Measurements from ENCODE around the gene IPO8. TPM values are rescaled to one million over a fixed set of nuclear protein-coding genes. Genes with fewer than 3 reads are reported as not detected.

IPO8 gene
- 10 to 100 TPM; 49.5 to 50.7 TPM for total RNA-seq

DNA sequence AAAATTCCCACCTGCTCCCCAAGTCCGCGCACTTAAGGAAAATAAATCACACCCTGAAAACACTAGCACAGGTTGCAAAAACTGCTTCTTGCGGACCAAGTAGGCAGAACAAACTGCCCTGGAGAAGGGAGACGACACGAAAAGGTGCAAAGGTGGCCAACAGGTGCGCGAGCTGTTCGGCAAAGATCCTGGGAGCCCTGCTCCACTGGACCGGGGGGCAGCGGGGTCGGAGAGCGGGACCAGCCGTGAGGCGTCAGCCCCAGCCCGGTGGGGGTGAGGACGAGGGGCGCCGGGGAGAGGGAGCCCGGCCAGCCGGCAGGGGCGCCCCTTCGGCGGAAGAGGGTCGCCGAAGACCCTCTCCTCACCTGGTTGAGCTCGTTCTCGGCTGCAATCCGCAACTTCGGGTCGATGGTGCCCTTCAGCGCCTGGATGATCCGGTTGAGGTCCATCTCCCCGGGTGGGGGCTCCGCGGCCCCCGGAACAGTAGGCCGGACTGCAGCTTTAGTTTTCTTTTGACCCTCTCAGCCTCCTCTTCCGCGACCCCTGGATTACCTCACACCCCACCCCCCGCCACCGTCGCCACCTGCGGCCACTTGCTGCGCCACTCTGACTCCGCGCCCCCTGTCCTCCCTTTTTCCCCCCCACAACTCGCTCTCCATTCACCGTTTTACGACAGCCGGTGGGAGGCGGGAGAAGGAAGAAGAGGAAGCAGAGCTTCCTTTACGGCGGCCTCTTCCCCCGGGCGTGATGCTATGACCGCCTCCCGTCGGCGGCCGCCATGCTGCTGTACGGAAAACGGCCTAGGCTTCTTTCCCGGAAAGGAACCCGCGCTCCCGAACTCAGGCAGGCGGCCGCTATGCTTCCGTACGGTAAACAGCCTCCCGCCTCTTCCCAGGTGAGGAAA, at the start of gene IPO8:
IPO8 (minus strand) TSS at position 671 of the 904 bp plus-strand sequence; CDS start at position 449, 222 bp downstream.
- peaks cover 27% of the 10 kb centered on the region for H3K4me1 Mint-ChIP-seq
- H3K36me3 Mint-ChIP-seq, result peaks cover 7% of the 10 kb centered on the region
- ATAC-seq (ENCODE audit: low read depth) (peak; percentile 86), DNase-seq (peak; percentile 78)
- no peaks in the 10 kb centered on the region for H3K9me3 Mint-ChIP-seq
- POLR2A ChIA-PET, result interaction anchor here (0.6 to 2.2 kb wide), 6 partner anchors 10 to 101 kb away, joined by 3 to 12 read pairs (median 6); partner anchors contain the start of gene CAPRIN2
- peak within 1 kb of the TSS; percentile 94 for H3K27ac Mint-ChIP-seq
- H3K4me3 Mint-ChIP-seq, result peak within 1 kb of the TSS; percentile 97
- no peaks in the 10 kb centered on the region for H3K27me3 Mint-ChIP-seq

DNA sequence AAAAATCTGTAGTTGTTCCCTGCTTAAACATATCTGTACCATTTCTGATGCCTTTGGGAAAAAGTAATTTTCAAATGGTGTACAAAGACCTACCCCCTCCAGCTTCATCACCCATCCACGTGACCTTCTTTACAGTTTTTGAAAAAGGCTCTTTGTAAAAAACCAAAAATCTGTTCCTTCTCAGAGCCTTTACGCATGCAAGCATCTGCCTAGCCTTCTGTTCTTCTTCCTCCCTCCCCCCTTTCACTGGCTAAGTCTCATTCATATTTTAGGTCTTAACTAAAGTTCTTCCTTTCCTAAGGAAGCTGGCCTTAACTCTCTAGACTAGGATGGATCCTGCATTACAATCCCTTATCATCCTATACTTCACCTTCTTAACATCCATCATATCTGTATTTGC, 48.7 kb upstream of the IPO8 start:
- Mint-ChIP-seq H3K4me1 (no peaks in the 10 kb centered on the region), H3K4me3 (no peak overlapping the region), H3K27me3 (no peaks in the 10 kb centered on the region), H3K9me3 (no peaks in the 10 kb centered on the region), H3K36me3 (peaks cover 12% of the 10 kb centered on the region), H3K27ac (no peak overlapping the region)
- POLR2A ChIA-PET, result no interaction called here
- DNase-seq (no peak), ATAC-seq (ENCODE audit: low read depth) (no peak)

DNA sequence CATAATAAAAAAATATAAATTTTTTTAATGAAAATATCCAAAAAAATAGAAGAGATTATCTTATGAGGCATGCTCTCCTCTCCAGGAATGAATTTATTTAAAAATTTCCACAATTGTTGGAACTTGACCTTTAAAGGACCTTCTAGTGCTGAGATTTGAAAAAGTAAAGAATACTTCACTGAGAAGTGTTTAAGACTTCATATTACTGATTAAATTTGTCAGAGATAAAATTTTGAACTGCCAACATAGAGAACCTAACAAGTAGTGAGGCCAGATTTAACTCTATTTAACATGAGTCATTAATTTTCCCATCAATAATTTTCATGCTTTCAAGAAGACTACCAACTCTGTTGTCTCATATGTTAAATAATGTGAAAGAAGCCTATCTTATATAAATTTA, 44.6 kb upstream of the IPO8 start:
- H3K27ac Mint-ChIP-seq, result no peak overlapping the region
- H3K4me1 Mint-ChIP-seq, result no peaks in the 10 kb centered on the region
- H3K27me3 Mint-ChIP-seq, result no peaks in the 10 kb centered on the region
- no peak overlapping the region for H3K4me3 Mint-ChIP-seq
- H3K36me3 Mint-ChIP-seq, result peaks cover 19% of the 10 kb centered on the region
- POLR2A ChIA-PET, result no interaction called here
- no peaks in the 10 kb centered on the region for H3K9me3 Mint-ChIP-seq
- DNase-seq, result no peak
- no peak for ATAC-seq (ENCODE audit: low read depth)

DNA sequence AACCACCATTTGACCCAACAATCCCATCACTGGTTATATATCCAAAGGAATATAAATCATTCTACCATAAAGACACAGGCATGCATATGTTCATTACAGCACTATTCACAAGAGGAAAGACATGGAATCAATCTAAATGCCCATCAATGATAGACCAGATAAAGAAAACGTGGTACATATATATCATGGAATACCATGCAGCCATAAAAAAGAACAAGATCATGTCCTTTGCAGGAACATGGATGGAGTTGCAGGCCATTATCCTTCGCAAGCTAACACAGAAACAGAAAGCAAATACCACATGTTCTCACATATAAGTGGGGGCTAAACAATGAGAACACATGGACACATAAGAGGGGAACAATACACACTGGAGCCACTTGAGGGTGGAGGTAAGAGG, 43.4 kb upstream of the IPO8 start:
- peaks cover 23% of the 10 kb centered on the region for H3K36me3 Mint-ChIP-seq
- POLR2A ChIA-PET, result no interaction called here
- ATAC-seq (ENCODE audit: low read depth) (no peak), DNase-seq (no peak)
- H3K27me3 Mint-ChIP-seq, result no peaks in the 10 kb centered on the region
- no peaks in the 10 kb centered on the region for H3K9me3 Mint-ChIP-seq
- no peak overlapping the region for H3K27ac Mint-ChIP-seq
- no peaks in the 10 kb centered on the region for H3K4me1 Mint-ChIP-seq
- no peak overlapping the region for H3K4me3 Mint-ChIP-seq

DNA sequence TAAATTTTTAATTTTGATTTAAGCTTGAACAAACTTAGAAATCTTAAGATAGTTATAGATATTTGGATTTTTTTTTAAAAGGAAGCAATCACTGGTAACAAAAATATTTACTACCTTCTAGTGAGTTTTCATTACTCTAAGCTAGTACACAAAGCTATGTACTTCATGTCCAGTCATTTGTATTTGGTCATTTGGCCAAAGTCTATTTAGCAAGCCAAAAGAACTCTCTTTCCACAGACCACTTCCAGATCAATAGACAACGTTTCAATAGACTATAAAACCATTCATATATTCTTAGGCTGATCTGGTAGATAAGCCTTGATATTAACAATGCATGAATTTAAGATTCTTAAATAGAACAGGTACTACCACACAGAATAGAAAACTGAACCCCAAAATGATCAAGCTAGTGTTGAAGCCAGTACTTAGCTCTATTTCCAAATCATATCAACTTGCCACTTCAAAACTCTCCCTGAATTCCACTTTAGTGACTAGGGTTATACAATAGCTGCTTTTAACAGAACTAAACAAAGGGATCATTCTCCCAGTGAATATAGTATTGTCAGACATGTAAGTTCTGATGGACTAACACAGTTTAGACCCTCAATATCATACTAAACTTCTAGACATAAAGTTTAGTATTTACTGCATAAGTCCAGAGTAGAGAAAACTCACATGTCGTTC, 37.4 kb upstream of the IPO8 start:
- Mint-ChIP-seq H3K9me3 (no peaks in the 10 kb centered on the region), H3K27ac (no peak overlapping the region), H3K27me3 (no peaks in the 10 kb centered on the region), H3K36me3 (peaks cover 15% of the 10 kb centered on the region), H3K4me1 (no peaks in the 10 kb centered on the region), H3K4me3 (no peak overlapping the region)
- no peak for ATAC-seq (ENCODE audit: low read depth)
- POLR2A ChIA-PET, result no interaction called here
- DNase-seq, result no peak

DNA sequence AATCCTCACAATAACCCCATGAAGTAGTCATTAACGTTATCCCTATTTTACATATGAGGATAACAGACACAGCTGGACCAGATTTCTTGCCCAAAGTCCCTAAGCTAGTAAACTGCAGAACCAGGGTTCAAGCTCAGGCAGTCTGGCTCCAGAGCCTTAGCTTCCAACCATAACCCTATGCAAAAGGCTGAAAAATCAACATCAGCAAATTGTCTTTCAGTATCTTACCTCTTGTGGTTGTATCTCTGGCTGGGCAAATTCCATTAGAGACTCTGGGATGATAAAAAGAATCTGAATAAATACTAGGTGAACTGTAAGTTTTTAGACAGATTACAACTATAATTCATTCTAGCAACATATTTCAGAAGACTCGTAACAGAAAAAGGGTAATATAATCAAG, 34.3 kb upstream of the IPO8 start:
- Mint-ChIP-seq H3K27ac (no peak overlapping the region), H3K4me1 (no peaks in the 10 kb centered on the region), H3K36me3 (peaks cover 7% of the 10 kb centered on the region), H3K27me3 (no peaks in the 10 kb centered on the region), H3K9me3 (no peaks in the 10 kb centered on the region), H3K4me3 (no peak overlapping the region)
- POLR2A ChIA-PET, result no interaction called here
- ATAC-seq (ENCODE audit: low read depth) (no peak), DNase-seq (no peak)

DNA sequence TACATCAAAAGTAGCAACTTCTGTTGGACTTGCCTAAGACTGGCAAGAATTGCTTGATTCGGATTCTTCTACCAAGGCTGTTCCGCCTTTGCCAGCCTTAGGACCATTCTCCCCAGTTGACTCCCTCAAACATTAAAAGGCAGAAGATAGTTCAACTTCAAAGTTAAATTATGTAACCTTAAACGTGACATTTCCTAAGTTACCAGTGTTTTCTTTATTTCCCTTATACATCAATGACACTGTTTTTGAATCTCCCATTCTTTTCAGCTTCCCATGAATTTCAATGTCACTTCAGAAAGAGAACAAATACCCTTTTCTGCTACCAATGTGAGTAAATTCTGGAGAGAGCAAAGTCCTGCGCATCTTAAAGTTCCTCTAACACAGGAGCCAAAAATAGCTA, 33.9 kb upstream of the IPO8 start:
- H3K27ac Mint-ChIP-seq, result no peak overlapping the region
- ATAC-seq (ENCODE audit: low read depth), result no peak
- POLR2A ChIA-PET, result no interaction called here
- no peak for DNase-seq
- no peaks in the 10 kb centered on the region for H3K4me1 Mint-ChIP-seq
- no peaks in the 10 kb centered on the region for H3K9me3 Mint-ChIP-seq
- H3K36me3 Mint-ChIP-seq, result peaks cover 4% of the 10 kb centered on the region
- H3K4me3 Mint-ChIP-seq, result no peak overlapping the region
- no peaks in the 10 kb centered on the region for H3K27me3 Mint-ChIP-seq

DNA sequence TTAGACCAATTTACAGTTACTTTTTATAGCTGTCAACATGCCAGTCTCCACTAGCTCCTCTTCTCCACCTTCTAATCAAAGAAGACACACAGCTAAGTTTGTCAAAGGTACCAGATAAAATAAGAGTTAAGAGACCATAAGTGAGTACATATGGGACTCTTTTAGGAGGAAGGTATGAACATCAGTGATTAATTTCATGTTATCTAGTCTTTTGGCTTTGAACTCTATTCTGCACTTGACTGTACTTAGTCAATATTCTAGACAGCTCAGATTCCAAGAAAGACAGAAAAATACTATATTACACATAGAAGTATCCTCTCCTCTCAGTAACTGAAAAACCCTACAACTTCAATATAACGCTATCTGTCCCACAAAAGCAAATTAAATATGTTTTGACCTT, 31.0 kb upstream of the IPO8 start:
- DNase-seq (no peak), ATAC-seq (ENCODE audit: low read depth) (no peak)
- H3K36me3 Mint-ChIP-seq, result peaks cover 7% of the 10 kb centered on the region
- H3K27me3 Mint-ChIP-seq, result no peaks in the 10 kb centered on the region
- no peaks in the 10 kb centered on the region for H3K4me1 Mint-ChIP-seq
- POLR2A ChIA-PET, result no interaction called here
- no peak overlapping the region for H3K27ac Mint-ChIP-seq
- H3K4me3 Mint-ChIP-seq, result no peak overlapping the region
- no peaks in the 10 kb centered on the region for H3K9me3 Mint-ChIP-seq

DNA sequence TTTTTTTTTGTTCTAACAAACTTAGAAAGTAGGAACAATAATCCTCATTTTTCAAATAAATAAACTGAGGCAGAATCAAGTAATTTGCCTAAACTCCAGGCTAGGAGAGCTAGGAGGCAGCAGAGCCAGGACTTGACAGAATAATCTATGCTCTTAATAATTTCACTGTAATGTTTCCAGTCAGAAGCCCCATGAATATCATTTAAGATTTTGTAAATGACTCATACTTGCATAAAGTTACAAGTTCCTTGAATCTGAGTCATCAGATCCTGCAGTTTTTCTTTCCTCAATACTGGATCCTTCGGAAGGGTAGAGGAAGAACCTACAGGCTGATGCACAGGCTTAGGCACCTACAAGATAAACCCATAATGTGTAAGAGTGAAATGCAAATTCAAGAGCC, 30.1 kb upstream of the IPO8 start:
- Mint-ChIP-seq H3K27ac (no peak overlapping the region), H3K36me3 (peaks cover 5% of the 10 kb centered on the region), H3K4me3 (no peak overlapping the region), H3K27me3 (no peaks in the 10 kb centered on the region), H3K9me3 (no peaks in the 10 kb centered on the region), H3K4me1 (no peaks in the 10 kb centered on the region)
- POLR2A ChIA-PET, result no interaction called here
- DNase-seq (no peak), ATAC-seq (ENCODE audit: low read depth) (no peak)

DNA sequence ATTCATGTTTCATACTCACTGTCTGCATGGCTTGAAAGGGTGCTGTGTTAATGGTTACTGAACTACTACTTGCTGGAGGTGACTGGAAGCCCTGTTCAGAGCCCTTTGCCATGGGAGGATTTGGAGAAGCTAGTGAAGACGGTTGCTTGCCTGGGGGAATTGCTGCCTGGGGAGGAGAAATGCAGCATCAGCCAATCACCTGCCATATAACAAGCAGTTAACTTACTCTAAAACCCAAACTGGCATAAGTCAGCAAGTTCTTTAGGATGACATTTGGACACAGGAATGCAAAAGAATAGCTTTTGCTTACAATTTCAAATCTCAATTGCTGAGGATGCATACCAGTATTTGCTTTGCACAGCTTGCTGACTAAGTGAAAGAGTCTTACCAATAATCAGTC, 23.4 kb upstream of the IPO8 start:
- Mint-ChIP-seq H3K4me3 (no peak overlapping the region), H3K36me3 (peaks cover 4% of the 10 kb centered on the region), H3K27ac (no peak overlapping the region), H3K4me1 (no peaks in the 10 kb centered on the region), H3K27me3 (no peaks in the 10 kb centered on the region), H3K9me3 (no peaks in the 10 kb centered on the region)
- POLR2A ChIA-PET, result no interaction called here
- ATAC-seq (ENCODE audit: low read depth) (no peak), DNase-seq (no peak)

DNA sequence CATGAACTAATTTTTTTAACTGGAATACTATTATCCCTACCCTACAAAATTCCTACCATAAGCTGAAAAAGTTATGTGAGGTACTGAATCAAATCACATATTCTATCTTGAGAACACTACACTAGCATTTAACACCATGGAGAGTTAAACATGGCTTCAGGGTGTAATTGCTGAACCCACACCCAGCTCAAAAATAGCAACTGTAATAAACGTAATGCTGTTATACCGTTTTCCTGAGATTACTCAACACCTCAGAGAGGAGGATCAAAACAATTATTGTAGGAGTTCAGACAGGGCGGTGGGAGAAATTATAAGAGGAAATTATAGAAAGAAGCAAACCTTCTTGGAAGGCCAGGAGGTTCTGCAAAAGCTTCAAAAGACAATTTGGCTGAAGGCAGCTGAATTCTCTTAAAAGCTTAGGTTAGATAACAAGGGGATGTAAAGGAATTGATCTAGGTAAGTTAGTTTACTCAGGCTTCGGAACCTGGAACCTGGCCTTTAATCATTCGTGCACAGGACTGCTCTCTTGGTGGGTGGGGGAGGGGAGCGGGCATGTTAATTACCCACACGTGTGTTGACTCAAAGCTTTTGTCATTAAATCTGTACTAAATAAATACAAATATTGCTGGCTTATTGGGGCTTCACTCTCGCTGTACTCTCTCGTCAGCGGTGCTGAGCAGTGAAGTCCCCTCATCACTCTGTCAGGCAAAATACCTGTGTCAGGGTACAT, 12.1 kb upstream of the IPO8 start:
- Mint-ChIP-seq H3K4me1 (no peaks in the 10 kb centered on the region), H3K36me3 (no peaks in the 10 kb centered on the region), H3K27ac (no peak overlapping the region), H3K9me3 (no peaks in the 10 kb centered on the region), H3K27me3 (no peaks in the 10 kb centered on the region), H3K4me3 (no peak overlapping the region)
- DNase-seq (no peak), ATAC-seq (ENCODE audit: low read depth) (no peak)
- POLR2A ChIA-PET, result no interaction called here

DNA sequence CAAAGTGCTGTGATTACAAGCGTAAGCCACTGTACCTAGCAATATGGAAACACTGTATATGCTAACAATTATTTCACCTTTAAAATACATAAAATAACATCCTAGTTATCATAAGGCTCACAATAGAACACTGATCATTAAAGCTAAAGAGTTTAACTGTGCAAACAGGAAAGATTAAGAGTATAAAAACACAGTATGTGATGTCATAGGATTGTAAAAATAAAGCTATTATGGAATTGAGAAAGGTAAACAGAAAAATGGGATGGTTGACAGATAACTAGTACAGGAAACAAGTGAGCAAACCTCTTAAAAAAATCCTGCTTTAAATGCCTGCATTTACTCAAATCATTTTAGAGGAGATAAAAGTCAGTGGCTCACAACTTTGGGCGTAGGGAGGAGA, 10.8 kb upstream of the IPO8 start:
- no peaks in the 10 kb centered on the region for H3K27me3 Mint-ChIP-seq
- no peaks in the 10 kb centered on the region for H3K36me3 Mint-ChIP-seq
- H3K4me3 Mint-ChIP-seq, result no peak overlapping the region
- H3K9me3 Mint-ChIP-seq, result no peaks in the 10 kb centered on the region
- DNase-seq (no peak), ATAC-seq (ENCODE audit: low read depth) (no peak)
- no peaks in the 10 kb centered on the region for H3K4me1 Mint-ChIP-seq
- H3K27ac Mint-ChIP-seq, result no peak overlapping the region
- POLR2A ChIA-PET, result no interaction called here

DNA sequence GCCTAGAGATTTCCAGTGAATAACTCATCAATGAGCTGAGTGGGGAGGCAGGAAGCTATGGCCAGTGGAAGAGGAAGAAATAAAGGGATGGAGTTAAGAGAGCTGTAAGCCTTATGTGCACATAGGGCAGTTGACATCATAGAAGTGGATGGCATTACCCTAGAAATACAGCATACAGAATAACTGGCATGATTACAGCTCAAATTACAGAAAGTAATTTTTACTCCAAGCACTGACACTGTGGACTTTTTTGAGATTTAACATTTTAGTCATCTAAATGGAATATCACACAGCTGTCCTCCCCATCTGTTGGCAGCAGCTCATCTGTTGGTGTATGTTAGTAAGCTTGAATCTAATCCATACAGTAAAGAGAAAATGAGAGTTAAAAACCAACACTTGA, 5.4 kb upstream of the IPO8 start:
- DNase-seq (no peak), ATAC-seq (ENCODE audit: low read depth) (no peak)
- H3K27ac Mint-ChIP-seq, result no peak overlapping the region
- no peak overlapping the region for H3K4me3 Mint-ChIP-seq
- H3K36me3 Mint-ChIP-seq, result peaks cover 1% of the 10 kb centered on the region
- peaks cover 4% of the 10 kb centered on the region for H3K4me1 Mint-ChIP-seq
- POLR2A ChIA-PET, result no interaction called here
- H3K27me3 Mint-ChIP-seq, result no peaks in the 10 kb centered on the region
- no peaks in the 10 kb centered on the region for H3K9me3 Mint-ChIP-seq

All from activated naive CD8-positive, alpha-beta T cell treated with anti-CD3 and anti-CD28 coated beads, Interleukin-2, amount 10 ng/mL, durations not matched to agents 7 days and 5 days (primary cell).